Measurements from ENCODE around the gene DPH2.
A peak's percentile ranks its signal among the peaks of the same experiment; 100 is the strongest.

DPH2 gene

DNA sequence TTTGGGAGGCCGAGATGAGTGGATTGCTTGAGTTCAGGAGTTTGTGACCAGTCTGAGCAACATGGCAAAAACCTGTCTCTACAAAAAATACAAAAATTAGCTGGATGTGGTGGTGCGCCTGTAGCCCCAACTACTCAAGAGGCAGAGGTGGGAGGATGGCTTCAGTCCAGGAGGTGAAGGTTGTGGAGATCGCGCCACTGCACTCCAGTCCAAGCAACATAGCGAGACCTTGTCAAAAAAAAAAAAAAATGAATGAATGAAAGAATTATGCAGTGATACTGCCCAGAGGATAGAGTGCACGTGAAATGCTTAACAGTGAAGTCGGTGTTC is 429 bp upstream of the DPH2 start:
- TF ChIP-seq, protein P1, sequence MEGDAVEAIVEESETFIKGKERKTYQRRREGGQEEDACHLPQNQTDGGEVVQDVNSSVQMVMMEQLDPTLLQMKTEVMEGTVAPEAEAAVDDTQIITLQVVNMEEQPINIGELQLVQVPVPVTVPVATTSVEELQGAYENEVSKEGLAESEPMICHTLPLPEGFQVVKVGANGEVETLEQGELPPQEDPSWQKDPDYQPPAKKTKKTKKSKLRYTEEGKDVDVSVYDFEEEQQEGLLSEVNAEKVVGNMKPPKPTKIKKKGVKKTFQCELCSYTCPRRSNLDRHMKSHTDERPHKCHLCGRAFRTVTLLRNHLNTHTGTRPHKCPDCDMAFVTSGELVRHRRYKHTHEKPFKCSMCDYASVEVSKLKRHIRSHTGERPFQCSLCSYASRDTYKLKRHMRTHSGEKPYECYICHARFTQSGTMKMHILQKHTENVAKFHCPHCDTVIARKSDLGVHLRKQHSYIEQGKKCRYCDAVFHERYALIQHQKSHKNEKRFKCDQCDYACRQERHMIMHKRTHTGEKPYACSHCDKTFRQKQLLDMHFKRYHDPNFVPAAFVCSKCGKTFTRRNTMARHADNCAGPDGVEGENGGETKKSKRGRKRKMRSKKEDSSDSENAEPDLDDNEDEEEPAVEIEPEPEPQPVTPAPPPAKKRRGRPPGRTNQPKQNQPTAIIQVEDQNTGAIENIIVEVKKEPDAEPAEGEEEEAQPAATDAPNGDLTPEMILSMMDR (IDR thresholded peaks at IDR 0.05; ENCODE audit: insufficient read depth, low read length, missing control alignments): no peak
- peak overlapping the region; percentile 25; the same call in 1 of the 2 replicates for H3K4me3 ChIP-seq (ENCODE audit: low read depth, low read length)
- ChIA-PET CTCF (interaction anchor here (1.0 to 8.7 kb wide), 4 partner anchors 10 to 204 kb away, joined by 3 to 71 read pairs (median 8); partner anchors contain the start of gene IPO13), POLR2A (interaction anchor here (0.6 to 1.0 kb wide), 2 partner anchors 9 to 839 kb away, joined by 4 read pairs; partner anchors contain the start of genes B4GALT2 and BTBD19)
- DNase-seq (ENCODE audit: low read depth, low spot score): no peak

DNA sequence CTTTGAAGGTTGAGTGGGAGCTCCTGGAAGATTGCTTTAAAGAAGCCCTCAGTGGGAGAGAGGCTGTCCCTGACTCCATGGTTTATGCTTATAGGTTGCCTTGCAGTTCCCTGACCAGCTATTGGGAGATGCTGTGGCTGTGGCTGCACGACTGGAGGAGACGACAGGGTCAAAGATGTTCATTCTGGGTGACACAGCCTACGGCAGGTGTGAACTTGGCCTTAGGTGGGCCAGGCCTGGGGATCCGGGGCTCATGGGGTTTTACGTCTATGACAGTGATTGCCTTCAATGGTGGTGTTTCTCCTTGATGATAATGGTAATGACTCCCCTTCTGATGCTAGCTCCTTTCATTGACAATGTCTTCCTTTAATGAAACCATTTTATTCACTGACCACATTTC is 692 bp downstream of the DPH2 start:
- TF ChIP-seq, protein P1 (IDR thresholded peaks at IDR 0.05; ENCODE audit: insufficient read depth, low read length, missing control alignments): no peak
- ChIA-PET CTCF (interaction anchor here (1.0 to 8.7 kb wide), 4 partner anchors 23 to 205 kb away, joined by 3 to 71 read pairs (median 8); partner anchors contain the start of gene IPO13), POLR2A (no interaction called here)
- H3K4me3 ChIP-seq (ENCODE audit: low read depth, low read length): peak overlapping the region; percentile 97
- no peak for DNase-seq (ENCODE audit: low read depth, low spot score)

DNA sequence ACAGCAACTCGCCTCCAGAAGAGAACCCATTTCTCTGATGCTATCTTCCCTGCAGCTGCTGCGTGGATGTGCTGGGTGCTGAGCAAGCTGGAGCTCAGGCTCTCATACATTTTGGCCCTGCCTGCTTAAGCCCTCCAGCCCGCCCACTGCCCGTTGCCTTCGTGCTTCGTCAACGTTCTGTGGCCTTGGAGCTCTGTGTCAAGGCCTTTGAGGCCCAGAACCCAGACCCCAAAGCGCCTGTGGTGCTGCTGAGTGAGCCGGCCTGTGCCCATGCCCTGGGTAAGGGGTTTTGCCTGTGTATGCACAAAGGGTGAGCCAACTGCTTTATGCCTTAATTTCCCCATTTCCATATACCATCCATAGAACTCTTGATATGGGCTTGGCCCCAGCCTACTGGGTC is 1.1 kb downstream of the DPH2 start:
- no peak for DNase-seq (ENCODE audit: low read depth, low spot score)
- peak overlapping the region; percentile 97 for H3K4me3 ChIP-seq (ENCODE audit: low read depth, low read length)
- POLR2A ChIA-PET: no interaction called here
- TF ChIP-seq, protein P1 (IDR thresholded peaks at IDR 0.05; ENCODE audit: insufficient read depth, low read length, missing control alignments): no peak
- CTCF ChIA-PET: interaction anchor here (1.0 to 8.7 kb wide), 4 partner anchors 24 to 206 kb away, joined by 3 to 71 read pairs (median 8); partner anchors contain the start of gene IPO13

DNA sequence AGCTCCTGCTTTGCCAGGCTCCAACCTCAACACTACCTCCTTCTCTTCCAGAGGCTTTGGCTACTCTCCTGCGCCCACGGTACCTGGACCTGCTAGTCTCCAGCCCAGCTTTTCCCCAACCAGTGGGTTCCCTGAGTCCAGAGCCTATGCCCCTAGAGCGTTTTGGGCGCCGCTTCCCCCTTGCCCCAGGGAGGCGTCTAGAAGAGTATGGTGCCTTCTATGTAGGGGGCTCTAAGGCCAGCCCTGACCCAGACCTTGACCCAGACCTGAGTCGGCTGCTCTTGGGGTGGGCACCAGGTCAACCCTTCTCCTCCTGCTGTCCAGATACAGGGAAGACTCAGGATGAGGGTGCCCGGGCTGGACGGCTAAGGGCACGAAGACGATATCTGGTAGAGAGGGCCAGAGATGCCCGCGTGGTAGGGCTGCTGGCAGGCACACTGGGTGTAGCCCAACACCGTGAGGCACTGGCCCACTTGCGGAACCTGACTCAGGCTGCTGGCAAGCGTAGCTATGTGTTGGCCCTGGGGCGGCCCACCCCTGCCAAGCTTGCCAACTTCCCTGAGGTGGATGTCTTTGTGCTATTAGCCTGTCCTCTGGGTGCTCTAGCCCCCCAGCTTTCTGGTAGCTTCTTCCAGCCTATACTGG is 1.6 kb downstream of the DPH2 start:
- ChIA-PET CTCF (interaction anchor here (1.4 to 8.7 kb wide), 5 partner anchors 24 to 206 kb away, joined by 4 to 71 read pairs (median 9); partner anchors contain the start of gene IPO13), POLR2A (no interaction called here)
- TF ChIP-seq, protein P1 (IDR thresholded peaks at IDR 0.05; ENCODE audit: insufficient read depth, low read length, missing control alignments): no peak
- DNase-seq (ENCODE audit: low read depth, low spot score): no peak
- H3K4me3 ChIP-seq (ENCODE audit: low read depth, low read length): no peak overlapping the region; the same call in 1 of the 2 replicates

DNA sequence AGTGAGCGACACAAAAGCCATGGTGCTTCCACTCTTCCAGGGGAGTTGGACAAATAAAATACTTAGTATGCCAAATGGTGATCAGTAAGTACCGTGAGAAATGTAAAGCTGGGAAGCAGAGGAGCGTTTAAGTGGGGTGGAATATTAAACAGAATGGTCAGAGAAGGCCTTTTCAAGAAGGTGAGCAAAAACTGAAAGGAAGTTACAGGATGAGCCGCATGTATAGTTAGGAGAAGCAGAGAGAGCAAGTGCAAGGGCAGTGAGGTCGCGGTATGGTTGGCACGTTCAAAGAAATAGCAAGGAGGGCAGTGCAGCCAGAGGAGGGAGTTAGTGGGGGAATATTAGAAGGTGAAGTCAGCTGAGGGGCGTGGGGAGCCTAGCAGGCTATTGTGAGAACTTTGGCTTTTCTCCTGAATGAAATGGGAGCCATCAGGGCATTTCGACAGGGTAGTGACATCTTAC is 4.2 kb downstream of the DPH2 start:
- ChIA-PET POLR2A (no interaction called here), CTCF (interaction anchor here (2.0 to 8.7 kb wide), 4 partner anchors 31 to 209 kb away, joined by 8 to 71 read pairs (median 14); partner anchors contain the start of gene ARTN)
- no peak for DNase-seq (ENCODE audit: low read depth, low spot score)
- TF ChIP-seq, protein P1 (IDR thresholded peaks at IDR 0.05; ENCODE audit: insufficient read depth, low read length, missing control alignments): no peak
- H3K4me3 ChIP-seq (ENCODE audit: low read depth, low read length): peak overlapping the region; percentile 85

All from AG04449 (cell line).